B cell (primary cell): ENCODE measurements around the gene CYB5R3. TPM values are rescaled to one million over a fixed set of nuclear protein-coding genes. Genes with fewer than 3 reads are reported as not detected.

ENCODE experiments used
- ATAC-seq: fragments of 200-7000 bp; cut with Tn5 transposase; one replicate; pipeline ENCODE4 v1.10.0; 2021; ENCODE audit warnings: low read depth, mild to moderate bottlenecking, moderate number of reproducible peaks, moderate library complexity
- CTCF ChIA-PET: fragments of 350-600 bp; sonication (Branson Sonifier 250); formaldehyde crosslinking; loops from one replicate; lab custom pipeline; 2021; ENCODE audit warnings: antibody characterized with exemption, inconsistent platforms; lab: Charles Lee
- POLR2A ChIA-PET: fragments of 350-600 bp; sonication (Branson Sonifier 250); formaldehyde crosslinking; loops from one replicate; lab custom pipeline; 2021; ENCODE audit warnings: antibody characterized with exemption; lab: Charles Lee
- DNase-seq: peaks from one replicate; pipeline ENCODE4 v3.0.0; 2013
- H2AFZ ChIP-seq: 2 replicates; pipeline ENCODE4 v1.6.1; 2012; ENCODE audit warnings: mild to moderate bottlenecking, low read depth, low read length; ENCODE audit not compliant: insufficient read depth, poor library complexity, severe bottlenecking
- H3K27ac ChIP-seq, 2 donors: 1 replicate in 1 of 2; 2 replicates in 1 of 2; pipeline ENCODE4 v1.5.1; 2012 to 2013; ENCODE audit warnings: low read length in 2 of 2, mild to moderate bottlenecking in 2 of 2, moderate library complexity in 1 of 2
- H3K27me3 ChIP-seq, 4 experiments: fragments of 200-600 bp in 1 of 4; sonication (generic) in 1 of 4; replicated peaks in 1 of 4; 1 replicate in 2 of 4; 2 replicates in 2 of 4; pipeline versions ENCODE4 v1.6.1 to v1.7.0; 2013 to 2016; ENCODE audit warnings: low read length in 3 of 4, mild to moderate bottlenecking in 2 of 4, mixed read lengths in 1 of 4, moderate library complexity in 1 of 4; ENCODE audit not compliant: insufficient read depth in 4 of 4, control insufficient read depth in 3 of 4; ENCODE audit errors: control extremely low read depth in 1 of 4
- H3K36me3 ChIP-seq, 2 experiments: replicated peaks in 1 of 2; 1 replicate in 1 of 2; 2 replicates in 1 of 2; pipeline versions ENCODE4 v1.6.1 to v1.7.1; 2013; ENCODE audit warnings: low read length in 1 of 2; ENCODE audit not compliant: insufficient read depth in 2 of 2, control insufficient read depth in 1 of 2; ENCODE audit errors: control extremely low read depth in 1 of 2, extremely low read depth in 1 of 2
- H3K4me1 ChIP-seq, 2 donors: fragments of 200-600 bp in 1 of 2; sonication (generic) in 1 of 2; 1 replicate in 1 of 2; 2 replicates in 1 of 2; pipeline versions ENCODE4 v1.5.1 to v1.6.1; 2013 to 2017; ENCODE audit warnings: low read length in 2 of 2; ENCODE audit not compliant: control insufficient read depth in 2 of 2, insufficient read depth in 2 of 2
- H3K4me2 ChIP-seq: replicated peaks from 2 replicates; pipeline ENCODE3; 2012; ENCODE audit warnings: mild to moderate bottlenecking, low read depth, low read length; ENCODE audit not compliant: poor library complexity, severe bottlenecking
- H3K4me3 ChIP-seq, 5 experiments: fragments of 200-600 bp in 1 of 5; sonication (generic) in 1 of 5; 1 replicate in 3 of 5; 2 replicates in 2 of 5; pipeline versions ENCODE4 v1.5.1 to v1.7.0; 2011 to 2016; ENCODE audit warnings: low read length in 4 of 5, mild to moderate bottlenecking in 4 of 5, low read depth in 2 of 5, control low read depth in 1 of 5, moderate library complexity in 1 of 5; ENCODE audit not compliant: insufficient read depth in 1 of 5; ENCODE audit errors: control extremely low read depth in 1 of 5, extremely low read depth in 1 of 5
- H3K79me2 ChIP-seq: fragments of 200-600 bp; sonication (generic); one replicate; pipeline ENCODE4 v1.6.0; 2016; ENCODE audit warnings: low read length; ENCODE audit not compliant: control insufficient read depth, insufficient read depth
- H3K9ac ChIP-seq: fragments of 200-600 bp; sonication (generic); 2 replicates; pipeline ENCODE4 v1.6.1; 2017; ENCODE audit warnings: mild to moderate bottlenecking, low read length, moderate library complexity
- H3K9me3 ChIP-seq, 3 donors: one replicate each; pipeline versions ENCODE4 v1.6.1 to v1.7.1; 2013; ENCODE audit warnings: low read length in 2 of 3; ENCODE audit not compliant: control insufficient read depth in 2 of 3, insufficient read depth in 1 of 3; ENCODE audit errors: control extremely low read depth in 1 of 3
- H4K20me1 ChIP-seq: 2 replicates; pipeline ENCODE4 v1.6.0; 2012; ENCODE audit warnings: mild to moderate bottlenecking, low read length; ENCODE audit not compliant: insufficient read depth, control insufficient read depth, poor library complexity, severe bottlenecking
- H3K27ac Mint-ChIP-seq: one replicate; pipeline ENCODE4 v1.8.0; 2021; ENCODE audit warnings: mixed read lengths
- H3K27me3 Mint-ChIP-seq: one replicate; pipeline ENCODE4 v1.8.0; 2021; ENCODE audit warnings: mixed read lengths
- H3K4me1 Mint-ChIP-seq: one replicate; pipeline ENCODE4 v1.8.0; 2021; ENCODE audit warnings: mixed read lengths
- H3K4me3 Mint-ChIP-seq: one replicate; pipeline ENCODE4 v1.8.0; 2021; ENCODE audit warnings: mixed read lengths
- H3K9me3 Mint-ChIP-seq: one replicate; pipeline ENCODE4 v1.8.0; 2022; ENCODE audit warnings: mixed read lengths; ENCODE audit not compliant: insufficient read depth
- EZH2 ChIP-seq: IDR thresholded peaks from 2 replicates; pipeline ENCODE4 v1.6.1; 2012; ENCODE audit warnings: borderline replicate concordance, low read depth, mild to moderate bottlenecking, moderate library complexity, low read length; ENCODE audit not compliant: insufficient read depth, poor library complexity, severe bottlenecking
- WGBS: methylation state at CpG from one replicate; pipeline ENCODE4 v1.1.5; 2013; ENCODE audit warnings: missing lambda C conversion rate; ENCODE audit not compliant: insufficient coverage; 5-methylcytosine and 5-hydroxymethylcytosine counted together
- intact Hi-C: fragments of 100-400 bp; cut with micrococcal nuclease; formaldehyde crosslinking; loops from one replicate; pipeline ENCODE4 v1.10.0; 2022
- polyA plus RNA-seq: library from polyadenylated mRNA; depleted of rRNA; stranded (reverse); fragments of >200 nt; gene quantifications from 2 replicates; pipeline ENCODE4 v1.2.3, GENCODE V29; 2012
- total RNA-seq, 2 donors: library from RNA; stranded (reverse); fragments of 120-200 nt in 1 of 2; gene quantifications; 1 replicate in 1 of 2; 2 replicates in 1 of 2; pipeline versions ENCODE4 v1.2.3 to v1.2.4, GENCODE V29; 2013 to 2022
- TF ChIP-seq, protein P1 (sequence below): fragments of 200-600 bp; IDR thresholded peaks from one replicate; pipeline ENCODE4 v1.8.0; 2022; ENCODE audit warnings: antibody characterized with exemption, mild to moderate bottlenecking

CYB5R3 gene
- total and polyA plus RNA-seq, 2 donors (not counting 1 experiment from before 2014, with no cell fraction given): 60.8 to 79.2 TPM

DNA sequence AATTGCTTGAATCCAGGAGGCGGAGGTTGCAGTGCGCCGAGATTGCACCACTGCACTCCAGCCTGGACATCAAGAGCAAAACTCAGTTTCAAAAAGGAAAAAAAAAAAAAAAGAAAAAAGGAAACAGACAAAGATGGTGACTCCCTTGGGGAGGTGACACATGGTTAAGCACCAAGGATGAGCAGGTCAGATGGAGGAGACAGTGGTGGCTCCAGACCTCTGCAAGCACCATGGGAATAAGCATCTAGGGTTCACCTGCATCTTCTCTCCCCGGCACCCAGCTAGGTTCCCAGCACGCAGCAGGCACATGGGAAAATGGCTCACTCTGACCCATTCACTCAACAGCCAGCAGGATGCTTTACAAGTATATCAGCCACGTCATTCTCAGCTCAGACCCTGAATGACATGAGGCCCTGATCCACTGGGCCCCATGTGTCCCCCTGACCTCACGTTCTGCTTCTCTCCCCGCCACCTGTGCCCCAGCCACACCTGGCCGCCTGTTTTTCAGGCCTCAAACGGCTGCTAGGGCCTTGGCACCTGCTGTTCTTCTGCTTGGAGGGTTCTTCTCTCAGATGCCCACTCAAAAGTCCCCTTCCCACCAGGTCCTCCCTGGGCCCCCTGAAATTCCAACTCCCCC lies 47.3 kb upstream of the CYB5R3 start:
- ATAC-seq (no peak), DNase-seq (no peak)
- no peak overlapping the region for H3K9ac ChIP-seq
- ChIA-PET POLR2A (interaction anchor here (0.6 kb wide), 2 partner anchors 63 to 165 kb away, joined by 3 to 10 read pairs; no protein-coding TSS in a partner anchor), CTCF (no interaction called here)
- Mint-ChIP-seq H3K4me1 (peaks cover 27% of the 10 kb centered on the region), H3K9me3 (no peaks in the 10 kb centered on the region), H3K27me3 (no peaks in the 10 kb centered on the region), H3K4me3 (no peak overlapping the region), H3K27ac (no peak overlapping the region)
- H4K20me1 ChIP-seq: no peaks in the 10 kb centered on the region
- H3K79me2 ChIP-seq: peaks cover 2% of the 10 kb centered on the region
- intact Hi-C loops: no loop called here
- WGBS: 26% methylated on average over 7 of the region's 10 CpGs
- no peaks in the 10 kb centered on the region for H3K9me3 ChIP-seq
- H3K27me3 ChIP-seq: peaks cover 0 to 2% (median 0%) of the 10 kb centered on the region in 4 experiments
- TF ChIP-seq, protein P1, sequence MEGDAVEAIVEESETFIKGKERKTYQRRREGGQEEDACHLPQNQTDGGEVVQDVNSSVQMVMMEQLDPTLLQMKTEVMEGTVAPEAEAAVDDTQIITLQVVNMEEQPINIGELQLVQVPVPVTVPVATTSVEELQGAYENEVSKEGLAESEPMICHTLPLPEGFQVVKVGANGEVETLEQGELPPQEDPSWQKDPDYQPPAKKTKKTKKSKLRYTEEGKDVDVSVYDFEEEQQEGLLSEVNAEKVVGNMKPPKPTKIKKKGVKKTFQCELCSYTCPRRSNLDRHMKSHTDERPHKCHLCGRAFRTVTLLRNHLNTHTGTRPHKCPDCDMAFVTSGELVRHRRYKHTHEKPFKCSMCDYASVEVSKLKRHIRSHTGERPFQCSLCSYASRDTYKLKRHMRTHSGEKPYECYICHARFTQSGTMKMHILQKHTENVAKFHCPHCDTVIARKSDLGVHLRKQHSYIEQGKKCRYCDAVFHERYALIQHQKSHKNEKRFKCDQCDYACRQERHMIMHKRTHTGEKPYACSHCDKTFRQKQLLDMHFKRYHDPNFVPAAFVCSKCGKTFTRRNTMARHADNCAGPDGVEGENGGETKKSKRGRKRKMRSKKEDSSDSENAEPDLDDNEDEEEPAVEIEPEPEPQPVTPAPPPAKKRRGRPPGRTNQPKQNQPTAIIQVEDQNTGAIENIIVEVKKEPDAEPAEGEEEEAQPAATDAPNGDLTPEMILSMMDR: no peak
- no peak for TF ChIP-seq EZH2
- H2AFZ ChIP-seq: no peak overlapping the region
- H3K27ac ChIP-seq: no peak overlapping the region
- H3K4me3 ChIP-seq: no peak overlapping the region
- H3K36me3 ChIP-seq: no peaks in the 10 kb centered on the region
- no peak overlapping the region for H3K4me2 ChIP-seq
- peaks cover 19 to 28% of the 10 kb centered on the region in 2 donors for H3K4me1 ChIP-seq

DNA sequence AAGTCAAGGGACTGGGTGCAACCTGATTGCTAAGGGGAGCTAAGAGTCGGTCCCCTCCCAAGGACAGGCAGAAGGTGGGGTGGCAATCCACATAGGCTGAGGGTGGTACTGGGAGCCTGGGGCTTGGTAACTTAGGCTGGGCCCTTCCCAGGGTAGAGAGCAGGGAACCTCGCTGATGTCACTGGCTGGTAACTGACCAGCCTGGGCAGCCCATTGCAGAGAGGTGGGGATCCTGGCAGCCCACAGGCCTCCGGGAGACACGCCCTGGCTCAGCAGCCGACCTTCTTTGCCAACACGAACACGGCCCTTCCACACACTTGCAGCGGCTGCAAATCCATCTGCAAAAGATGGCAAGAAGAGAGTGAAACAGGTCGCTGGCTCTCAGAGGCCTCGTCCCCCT lies 46.1 kb upstream of the CYB5R3 start:
- no peaks in the 10 kb centered on the region for H3K27me3 ChIP-seq
- no peaks in the 10 kb centered on the region for H3K9me3 ChIP-seq
- Mint-ChIP-seq H3K4me1 (peaks cover 32% of the 10 kb centered on the region), H3K27me3 (no peaks in the 10 kb centered on the region), H3K4me3 (no peak overlapping the region), H3K9me3 (no peaks in the 10 kb centered on the region), H3K27ac (no peak overlapping the region)
- H3K4me2 ChIP-seq: no peak overlapping the region
- H3K27ac ChIP-seq: no peak overlapping the region
- no peak overlapping the region for H3K9ac ChIP-seq
- ChIA-PET CTCF (no interaction called here), POLR2A (interaction anchor here (0.6 kb wide), 1 partner anchor 14 kb away, joined by 7 read pairs; no protein-coding TSS in a partner anchor)
- no peak overlapping the region for H2AFZ ChIP-seq
- ATAC-seq (no peak), DNase-seq (no peak)
- no peak for TF ChIP-seq EZH2
- TF ChIP-seq, protein P1: no peak
- no peaks in the 10 kb centered on the region for H4K20me1 ChIP-seq
- intact Hi-C loops: no loop called here
- no peaks in the 10 kb centered on the region for H3K79me2 ChIP-seq
- WGBS: 99% methylated on average over 10 of the region's 10 CpGs
- peaks cover 22 to 32% of the 10 kb centered on the region in 2 donors for H3K4me1 ChIP-seq
- no peak overlapping the region for H3K4me3 ChIP-seq
- H3K36me3 ChIP-seq: no peaks in the 10 kb centered on the region
